PC-3 (cell line): ENCODE results near the gene KRT86. TPM values are rescaled to one million over a fixed set of nuclear protein-coding genes. Genes with fewer than 3 reads are reported as not detected.

ENCODE experiments used
- ATAC-seq: fragments of 200-7000 bp; cut with Tn5 transposase; 2 replicates; pipeline ENCODE4 v1.9.1; 2020; ENCODE audit warnings: mild to moderate bottlenecking, moderate library complexity
- BruUV-seq: library from RNA; stranded (reverse); fragments of 400-500 nt; replicated peaks from 2 replicates; lab custom pipeline; 2021; lab: Mats Ljungman, UMichigan
- CTCF ChIA-PET: fragments of 300-600 bp; sonication (Branson Sonifier 250); formaldehyde crosslinking; loops from one replicate; lab custom pipeline; 2022; ENCODE audit warnings: antibody characterized with exemption; lab: Charles Lee
- POLR2A ChIA-PET: fragments of 300-600 bp; sonication (Branson Sonifier 250); formaldehyde crosslinking; loops from one replicate; lab custom pipeline; 2022; ENCODE audit warnings: antibody characterized with exemption; ENCODE audit not compliant: unreplicated experiment; lab: Charles Lee
- DNase-seq: peaks from one replicate; pipeline ENCODE4 v3.0.0-alpha.2; 2015
- H2AFZ ChIP-seq: fragments of 300-600 bp; sonication (generic); 2 replicates; pipeline ENCODE4 v1.6.0; 2016; ENCODE audit warnings: antibody characterized with exemption, low read length
- H3F3A ChIP-seq: fragments of 300-600 bp; sonication (generic); one replicate; pipeline ENCODE4 v1.6.0; 2017; ENCODE audit warnings: antibody characterized with exemption, low read length, control low read depth, mild to moderate bottlenecking; ENCODE audit not compliant: unreplicated experiment
- H3K27ac ChIP-seq: fragments of 300-600 bp; sonication (generic); 2 replicates; pipeline ENCODE4 v1.5.1; 2016; ENCODE audit warnings: mild to moderate bottlenecking, low read length
- H3K27me3 ChIP-seq: fragments of 300-600 bp; sonication (generic); 2 replicates; pipeline ENCODE4 v1.6.1; 2016; ENCODE audit warnings: low read length, mixed read lengths
- H3K36me3 ChIP-seq: fragments of 300-600 bp; sonication (generic); 2 replicates; pipeline ENCODE4 v1.6.1; 2016; ENCODE audit warnings: low read depth, mixed run types, low read length, mixed read lengths
- H3K4me1 ChIP-seq: fragments of 300-600 bp; sonication (generic); 2 replicates; pipeline ENCODE4 v1.5.1; 2016; ENCODE audit warnings: low read length; ENCODE audit not compliant: insufficient read depth
- H3K4me2 ChIP-seq: fragments of 300-600 bp; sonication (generic); 2 replicates; pipeline ENCODE4 v1.6.0; 2016; ENCODE audit warnings: low read length
- H3K4me3 ChIP-seq: fragments of 300-600 bp; sonication (generic); 2 replicates; pipeline ENCODE4 v1.5.1; 2016; ENCODE audit warnings: mild to moderate bottlenecking, low read length, mixed read lengths
- H3K79me2 ChIP-seq: fragments of 300-600 bp; sonication (generic); 2 replicates; pipeline ENCODE4 v1.6.1; 2017; ENCODE audit warnings: low read length, mixed read lengths
- H3K9ac ChIP-seq: fragments of 300-600 bp; sonication (generic); 2 replicates; pipeline ENCODE4 v1.6.0; 2016; ENCODE audit warnings: mild to moderate bottlenecking, low read length
- H3K9me2 ChIP-seq: fragments of 300-600 bp; sonication (generic); replicated peaks from 2 replicates; pipeline ENCODE4 v1.6.1; 2016; ENCODE audit warnings: mixed run types, low read length, mixed read lengths
- H3K9me3 ChIP-seq: fragments of 300-600 bp; sonication (generic); 2 replicates; pipeline ENCODE4 v1.6.1; 2016; ENCODE audit warnings: low read length, mixed read lengths
- H4K20me1 ChIP-seq: fragments of 300-600 bp; sonication (generic); 2 replicates; pipeline ENCODE4 v1.6.1; 2016; ENCODE audit warnings: low read length, mixed read lengths
- CTCF ChIP-seq: fragments of 300-600 bp; sonication (generic); conservative IDR thresholded peaks from 2 replicates; pipeline ENCODE4 v1.5.1; 2017; ENCODE audit warnings: antibody characterized with exemption, low read depth, mild to moderate bottlenecking, low read length
- EZH2 ChIP-seq: fragments of 300-600 bp; sonication (generic); IDR thresholded peaks from one replicate; pipeline ENCODE4 v1.6.1; 2017; ENCODE audit warnings: antibody characterized with exemption, mild to moderate bottlenecking, low read length; ENCODE audit not compliant: unreplicated experiment
- EZH2phosphoT487 ChIP-seq: fragments of 300-600 bp; sonication (generic); IDR thresholded peaks from 2 replicates; pipeline ENCODE4 v1.6.1; 2018; ENCODE audit warnings: mild to moderate bottlenecking, antibody characterized with exemption, low read length, borderline replicate concordance
- intact Hi-C: fragments of 100-400 bp; cut with micrococcal nuclease; formaldehyde crosslinking; loops from 2 replicates; pipeline ENCODE4 v1.9.0; 2023
- total RNA-seq: library from RNA; depleted of rRNA; stranded (reverse); fragments of >200 nt; gene quantifications from 2 replicates; pipeline ENCODE4 v1.2.3, GENCODE V29; 2014

Gene KRT86
- total RNA-seq, 1 experiment from 2014 or later = 1.2 TPM

GRCh38 chr12:52327052-52327829 is 52.8 kb downstream of the KRT86 start:
- intact Hi-C loops = loop anchor here (1.0 to 5.0 kb wide), 3 partner anchors 46 to 170 kb away; no protein-coding TSS in a partner anchor
- no peaks in the 10 kb centered on the region for H3F3A ChIP-seq
- H2AFZ ChIP-seq = peak overlapping the region; percentile 63
- H4K20me1 ChIP-seq = no peaks in the 10 kb centered on the region
- no peak overlapping the region for H3K4me3 ChIP-seq
- peak overlapping the region; percentile 76 for H3K27ac ChIP-seq
- H3K79me2 ChIP-seq = no peaks in the 10 kb centered on the region
- ATAC-seq = peak; percentile 98
- no TSS peak for BruUV-seq
- peak overlapping the region; percentile 38 for H3K9ac ChIP-seq
- no peaks in the 10 kb centered on the region for H3K9me3 ChIP-seq
- peaks cover 15% of the 10 kb centered on the region for H3K4me1 ChIP-seq
- ChIA-PET POLR2A (no interaction called here), CTCF (interaction anchor here (0.6 to 1.4 kb wide), 15 partner anchors 17 to 294 kb away, joined by 3 to 8 read pairs (median 3); no protein-coding TSS in a partner anchor)
- H3K9me2 ChIP-seq = no peaks in the 10 kb centered on the region
- peak; percentile 98 for DNase-seq
- TF ChIP-seq CTCF = peak; percentile 99
- TF ChIP-seq EZH2phosphoT487 = no peak
- peak overlapping the region; percentile 58 for H3K4me2 ChIP-seq
- no peaks in the 10 kb centered on the region for H3K36me3 ChIP-seq
- no peaks in the 10 kb centered on the region for H3K27me3 ChIP-seq

- intact Hi-C loops = loop anchor here (1.0 to 5.0 kb wide), 3 partner anchors 47 to 171 kb away; no protein-coding TSS in a partner anchor
Observed at GRCh38 chr12:52327830-52328500, 53.5 kb downstream of the KRT86 start.

GRCh38 chr12:52331039-52331438 is 56.6 kb downstream of the KRT86 start:
- Histone ChIP-seq H4K20me1 (no peaks in the 10 kb centered on the region), H3K4me2 (no peak overlapping the region), H3K79me2 (no peaks in the 10 kb centered on the region), H3K9ac (no peak overlapping the region), H3K9me2 (no peaks in the 10 kb centered on the region), H3F3A (no peaks in the 10 kb centered on the region), H3K27ac (no peak overlapping the region), H3K4me3 (no peak overlapping the region), H3K9me3 (no peaks in the 10 kb centered on the region), H3K36me3 (no peaks in the 10 kb centered on the region), H3K4me1 (peaks cover 15% of the 10 kb centered on the region), H3K27me3 (no peaks in the 10 kb centered on the region), H2AFZ (no peak overlapping the region)
- intact Hi-C loops = no loop called here
- POLR2A ChIA-PET = interaction anchor here (0.5 kb wide), 1 partner anchor 53 kb away, joined by 12 read pairs; no protein-coding TSS in a partner anchor
- no TSS peak for BruUV-seq
- ATAC-seq (no peak), DNase-seq (no peak)
- TF ChIP-seq EZH2 (no peak), CTCF (no peak), EZH2phosphoT487 (no peak)
- CTCF ChIA-PET = no interaction called here

More at GRCh38 chr12:52327830-52328500, 53.5 kb downstream of the KRT86 start:
- H3K9me2 ChIP-seq = no peaks in the 10 kb centered on the region
- CTCF ChIA-PET = interaction anchor here (0.6 to 1.4 kb wide), 12 partner anchors 17 to 295 kb away, joined by 3 to 8 read pairs (median 3); no protein-coding TSS in a partner anchor
- no peaks in the 10 kb centered on the region for H3K36me3 ChIP-seq
- H3K4me2 ChIP-seq = peak overlapping the region; percentile 58
- no peaks in the 10 kb centered on the region for H3K27me3 ChIP-seq
- ATAC-seq (peak; percentile 3; the same call in 1 of the 2 replicates), DNase-seq (no peak)
- no TSS peak for BruUV-seq
- peak overlapping the region; percentile 76 for H3K27ac ChIP-seq
- no peaks in the 10 kb centered on the region for H3F3A ChIP-seq
- no peak for TF ChIP-seq EZH2
- H3K79me2 ChIP-seq = no peaks in the 10 kb centered on the region
- POLR2A ChIA-PET = interaction anchor here (0.6 to 0.7 kb wide), 2 partner anchors 180 to 1231 kb away, joined by 4 to 5 read pairs; no protein-coding TSS in a partner anchor
- H3K4me3 ChIP-seq = no peak overlapping the region
- peak overlapping the region; percentile 63 for H2AFZ ChIP-seq
- no peaks in the 10 kb centered on the region for H3K9me3 ChIP-seq
- peaks cover 15% of the 10 kb centered on the region for H3K4me1 ChIP-seq
- H4K20me1 ChIP-seq = no peaks in the 10 kb centered on the region
- peak overlapping the region; percentile 49 for H3K9ac ChIP-seq
